Measurements from ENCODE around the gene CTDSPL.
A peak's percentile ranks its signal among the peaks of the same experiment; 100 is the strongest.

The CTDSPL gene

DNA sequence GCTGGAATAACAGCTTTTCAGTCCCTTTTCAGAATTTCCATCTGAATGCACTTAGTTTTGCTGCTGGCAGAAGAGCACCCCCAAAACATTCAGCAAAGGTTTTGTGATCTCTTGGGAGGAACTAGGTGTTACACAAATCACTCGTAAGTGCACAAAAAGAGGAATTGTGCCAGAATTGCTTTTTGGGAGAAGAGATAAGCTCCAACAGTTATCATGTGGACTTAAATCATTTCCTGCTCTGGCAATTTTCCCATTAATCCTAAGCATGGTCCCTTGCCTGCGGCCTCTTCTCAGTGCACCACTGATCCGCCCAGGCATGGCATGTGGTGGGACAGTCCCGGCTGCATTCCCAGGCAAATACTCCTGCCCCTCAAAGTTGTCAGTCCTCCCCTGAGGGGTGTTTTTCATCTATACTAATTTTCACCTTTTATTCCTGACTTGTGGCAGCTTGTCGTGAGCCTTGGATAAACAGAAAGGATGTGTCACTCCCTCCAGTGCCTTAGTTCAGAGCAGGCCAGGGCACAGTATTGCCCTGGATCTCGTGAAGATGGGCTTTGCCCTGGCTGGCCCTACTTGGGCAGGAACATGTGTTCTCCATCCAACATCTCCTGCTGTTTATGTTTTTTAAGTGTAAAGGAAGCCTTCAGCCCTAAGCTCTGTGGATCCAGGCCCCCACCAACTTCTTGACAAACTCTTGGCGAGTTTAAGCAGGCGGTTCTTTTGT, 84.3 kb downstream of the CTDSPL start:
- peak; percentile 45 for DNase-seq

DNA sequence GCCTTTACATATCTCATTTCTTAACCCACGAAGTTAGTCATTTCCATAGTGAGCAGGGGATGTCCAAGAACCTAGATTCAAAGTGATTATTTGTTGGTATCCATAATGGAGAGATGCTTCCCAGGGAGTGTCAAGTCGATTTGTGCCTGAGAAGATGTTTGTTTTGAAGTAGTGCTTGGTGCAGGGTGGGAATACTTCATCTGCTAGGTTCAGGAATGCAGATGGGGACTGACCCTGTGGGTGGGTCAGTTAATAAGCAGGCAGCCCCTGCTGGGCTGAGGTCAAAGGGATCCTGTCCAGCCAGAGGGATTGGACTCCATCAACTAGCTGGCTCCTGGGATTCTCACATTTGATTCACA, 84.8 kb downstream of the CTDSPL start:
- DNase-seq: no peak

DNA sequence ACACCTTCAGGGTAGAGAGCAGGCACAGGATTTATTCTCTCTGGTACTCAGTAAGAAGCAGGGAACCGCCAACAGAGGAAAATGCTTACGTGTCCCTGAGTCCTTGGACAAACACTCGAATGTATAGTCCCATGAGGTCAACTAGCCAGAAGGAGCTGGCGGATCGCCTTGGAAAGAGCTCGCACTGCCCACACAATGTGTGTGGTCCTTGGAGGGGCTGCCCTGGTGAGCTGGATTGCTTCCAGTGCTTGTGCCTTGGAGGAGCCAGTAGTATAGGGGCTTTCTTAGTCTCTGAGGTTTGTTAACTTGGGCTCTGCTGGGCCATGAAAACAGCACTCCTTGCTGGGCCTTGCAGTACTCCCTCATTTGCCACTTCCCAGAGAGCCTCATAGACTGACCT, 88.2 kb downstream of the CTDSPL start:
- DNase-seq: no peak

DNA sequence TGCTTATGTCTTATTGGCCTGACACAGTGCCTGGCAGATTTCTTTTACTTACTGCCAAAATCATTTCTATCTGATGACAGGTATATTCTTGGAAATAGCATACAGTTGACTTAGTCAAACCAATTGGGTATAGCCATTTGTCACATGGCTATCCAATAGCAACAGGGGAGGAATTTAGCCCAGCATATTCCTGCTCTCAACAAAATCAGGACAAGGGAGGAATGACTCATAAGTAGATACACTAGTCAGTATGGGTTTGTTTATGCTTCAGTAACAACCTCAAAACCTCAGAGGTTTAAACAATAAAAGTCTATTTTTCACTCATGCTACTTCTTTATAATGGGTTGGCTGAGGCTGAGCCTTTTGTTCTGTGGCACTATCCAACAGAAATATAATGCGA, 90.9 kb downstream of the CTDSPL start:
- no peak for DNase-seq

DNA sequence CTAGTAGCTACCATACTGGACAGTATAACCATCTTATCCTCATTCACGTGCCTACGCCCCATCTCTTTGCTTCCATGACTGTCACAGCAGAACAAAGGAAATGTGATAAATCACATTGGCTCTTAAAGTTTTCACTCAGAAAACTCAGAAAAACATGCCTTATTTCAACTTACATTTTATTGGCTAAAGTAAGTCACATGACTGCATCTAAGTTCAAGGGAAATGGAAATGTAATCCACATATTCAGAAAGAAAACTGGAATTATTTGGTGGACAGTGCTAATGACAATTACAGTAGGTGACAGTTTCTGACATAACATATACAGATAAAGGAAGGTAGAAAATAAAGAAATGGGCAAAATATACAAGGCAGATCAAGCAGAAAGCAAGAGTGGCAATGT, 91.5 kb downstream of the CTDSPL start:
- DNase-seq: no peak

DNA sequence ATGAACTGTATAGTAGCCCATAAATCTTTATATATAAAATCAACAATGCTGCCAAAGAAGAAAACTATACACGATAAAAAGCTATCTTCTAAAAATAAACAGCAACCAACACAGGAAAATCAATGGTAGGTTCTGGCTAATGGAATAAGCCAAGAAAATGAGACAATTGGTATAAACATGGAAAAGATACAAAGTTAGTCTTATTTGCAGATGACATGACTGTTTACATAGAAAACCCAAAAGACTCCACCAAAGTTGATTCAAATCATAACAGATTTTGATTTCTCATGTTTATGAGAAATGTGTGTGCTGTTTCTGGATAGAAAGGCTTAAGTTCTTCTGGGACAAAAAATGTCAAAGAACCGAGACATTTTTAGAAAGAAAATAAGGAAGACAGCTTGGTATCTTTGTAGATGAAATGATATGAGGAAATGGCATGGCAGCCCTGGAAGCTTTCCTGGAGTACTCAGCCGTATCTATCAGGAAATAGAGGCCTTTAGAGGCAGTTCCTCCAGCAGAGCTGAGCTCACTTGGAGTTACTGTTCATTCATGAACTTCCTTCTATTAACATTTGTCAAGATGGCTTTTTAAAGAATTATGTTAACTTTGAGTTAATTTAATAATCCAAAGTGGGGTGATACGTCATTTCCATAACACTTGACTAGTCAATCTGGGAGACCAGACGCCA, 92.2 kb downstream of the CTDSPL start:
- no peak for DNase-seq

DNA sequence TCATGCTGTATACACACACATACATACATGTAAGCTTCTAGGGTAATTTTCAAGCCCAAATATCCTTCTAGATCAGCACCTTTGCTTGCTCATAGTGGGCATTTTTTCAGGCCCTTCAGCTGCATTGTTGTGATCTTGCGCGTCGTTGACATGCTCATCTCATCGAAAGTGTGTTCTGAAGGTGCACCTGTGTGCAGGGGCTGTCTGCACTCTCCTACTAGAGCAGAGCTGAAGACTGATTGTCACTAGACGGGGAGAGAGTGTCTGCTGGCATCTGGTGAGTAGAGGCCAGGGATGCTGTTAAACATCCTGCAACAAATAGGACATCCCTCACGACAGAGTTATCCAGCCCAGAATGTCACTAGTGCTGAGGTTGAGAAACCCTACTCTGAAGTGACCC, 93.2 kb downstream of the CTDSPL start:
- DNase-seq: no peak

DNA sequence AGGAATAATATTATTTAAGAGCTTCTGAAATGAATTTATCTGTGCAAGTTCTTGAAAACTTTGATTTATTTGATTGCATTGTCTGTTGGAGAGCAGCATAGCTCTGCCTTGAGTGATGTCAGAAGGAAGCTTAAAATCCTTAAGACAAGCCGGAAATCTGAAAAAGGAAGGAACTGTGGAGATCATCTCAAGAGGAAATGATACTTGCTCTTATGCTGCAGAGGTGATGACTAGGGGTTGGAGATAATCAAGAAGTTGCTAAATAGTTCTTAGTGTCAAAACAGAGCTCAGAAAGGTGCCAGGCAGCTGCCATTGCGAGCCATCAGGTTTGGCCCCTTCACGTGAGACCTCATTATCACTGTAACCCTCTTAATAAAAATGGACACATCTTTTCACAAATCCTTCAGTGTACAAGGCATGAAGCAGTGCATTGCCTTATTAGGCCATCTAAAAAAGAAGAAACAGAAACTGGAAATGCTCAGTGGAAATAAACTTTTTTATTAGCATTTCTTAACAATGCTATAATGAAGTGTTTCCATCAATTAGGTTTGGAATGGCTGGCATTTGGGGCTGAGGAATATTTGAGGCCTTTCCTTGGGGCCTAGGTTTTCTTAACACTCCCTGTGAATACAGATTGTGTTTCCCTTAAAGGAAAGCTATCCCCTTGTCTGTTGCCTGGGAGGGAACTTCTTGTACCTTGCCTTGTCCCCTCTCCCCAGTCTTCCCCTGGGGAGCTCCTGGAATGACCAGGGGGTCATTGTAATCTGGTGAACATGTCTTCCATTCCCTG, 94.4 kb downstream of the CTDSPL start:
- no peak for DNase-seq

DNA sequence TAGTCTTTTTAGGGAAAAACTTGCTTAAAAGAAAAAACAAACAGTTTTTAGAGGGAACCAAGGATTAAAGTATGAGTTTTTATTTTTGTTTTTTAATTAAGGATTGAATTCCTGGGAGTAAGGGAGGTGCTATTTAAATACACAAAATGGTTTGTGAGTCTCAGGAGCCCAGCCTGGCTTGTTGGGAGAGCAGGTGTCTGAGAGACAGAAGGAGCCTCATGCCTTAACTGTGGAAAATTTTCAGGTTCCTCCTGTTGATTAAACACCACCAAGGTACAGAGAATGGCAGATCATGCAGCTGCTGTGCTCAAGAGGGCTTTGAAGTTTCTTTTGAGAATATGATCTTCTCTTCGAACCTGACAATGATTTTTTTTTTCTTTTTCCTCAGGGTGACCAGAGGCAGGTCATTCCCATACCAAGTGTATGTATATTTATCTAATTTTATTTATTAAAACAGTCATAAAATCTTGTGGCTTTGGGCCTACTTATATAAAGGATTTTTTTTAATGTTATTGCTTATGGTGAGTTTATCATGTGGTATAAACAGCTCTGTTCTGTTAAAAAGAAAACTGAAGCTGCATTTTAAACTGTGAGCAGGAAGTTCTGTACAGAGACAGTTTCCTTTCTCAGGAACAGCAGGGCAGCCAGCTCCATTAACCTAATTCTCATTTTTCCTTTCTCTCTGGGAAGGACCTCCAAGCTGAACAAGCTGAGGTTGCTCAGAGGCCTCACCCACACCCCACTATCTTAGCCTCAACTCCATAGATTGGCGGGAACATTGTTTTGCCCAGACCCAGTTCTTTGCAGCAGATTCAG, 95.3 kb downstream of the CTDSPL start:
- DNase-seq: no peak

DNA sequence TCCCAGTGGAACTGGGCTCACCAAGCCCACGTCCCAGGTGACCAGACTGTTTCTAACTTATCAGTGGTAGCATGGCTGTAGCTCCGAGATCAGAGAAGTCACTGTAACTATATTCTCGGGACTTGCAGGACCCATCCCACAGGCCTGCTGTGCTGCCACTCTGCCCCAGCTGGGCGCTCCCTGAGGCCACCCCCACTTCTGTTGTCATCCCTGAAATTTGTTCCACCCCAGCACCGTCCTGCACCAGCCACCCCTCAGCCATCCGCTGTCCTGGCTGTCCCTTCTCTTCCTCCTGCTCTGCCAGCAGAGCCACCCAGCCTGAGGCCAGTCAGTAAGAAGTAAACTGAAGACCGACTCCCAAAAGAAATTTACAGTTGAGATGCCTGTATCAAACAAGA, 95.9 kb downstream of the CTDSPL start:
- no peak for DNase-seq

DNA sequence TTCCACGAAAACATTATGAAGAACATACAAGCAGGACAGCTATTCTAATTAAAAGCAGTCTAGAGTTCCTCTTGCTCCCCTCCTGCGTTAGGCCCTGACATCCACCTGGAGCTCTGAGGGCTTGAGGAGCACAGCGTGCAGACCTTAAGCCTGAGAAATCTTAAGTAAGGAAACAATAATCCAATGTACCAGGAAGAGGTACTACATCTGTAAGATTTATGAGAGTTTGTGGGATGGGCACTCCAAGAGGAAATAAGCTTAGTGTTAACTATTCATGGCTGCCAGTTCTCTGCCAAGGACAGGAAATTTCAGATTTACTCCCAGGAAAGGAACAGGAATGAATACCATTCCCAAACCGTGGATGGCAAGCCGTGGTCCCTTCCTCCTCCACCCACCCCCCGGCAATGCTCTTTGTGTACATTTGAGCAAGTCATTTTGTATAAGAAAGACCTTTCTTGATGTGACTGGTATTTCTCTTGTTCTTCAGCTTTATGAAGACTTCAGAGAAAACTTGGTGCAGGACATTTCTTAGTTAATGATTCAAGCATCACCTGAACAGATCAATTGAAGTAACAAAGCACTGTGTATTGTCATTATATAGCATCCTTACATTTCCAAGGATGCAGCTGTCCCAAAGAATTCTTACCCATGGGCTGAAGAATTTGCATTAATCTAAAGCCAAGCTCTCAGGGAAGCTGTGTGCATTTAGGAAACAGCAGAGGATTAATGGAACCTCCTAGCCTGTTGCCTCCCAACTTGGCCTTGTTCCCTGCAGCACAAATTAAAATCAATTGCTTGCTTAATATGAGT, 100.1 kb downstream of the CTDSPL start:
- no peak for DNase-seq

DNA sequence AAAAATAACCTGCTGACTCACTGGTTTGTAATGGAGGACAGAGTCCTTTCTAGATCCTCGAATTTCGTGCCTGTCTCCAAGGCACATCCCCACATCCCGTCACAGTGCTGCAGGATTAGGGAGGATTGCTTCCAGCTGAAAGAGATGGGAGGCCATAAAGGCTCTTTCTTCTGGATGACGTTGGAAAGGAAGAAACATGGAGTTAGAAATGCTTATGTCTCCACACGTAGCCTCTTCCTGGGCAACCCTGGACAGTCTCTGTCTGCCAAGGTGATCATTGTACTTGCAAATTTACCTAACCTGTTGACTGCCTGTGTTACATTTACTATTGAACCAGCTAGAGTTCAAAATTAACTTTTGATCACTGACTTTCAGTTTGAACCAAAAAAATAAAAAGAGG, 101.3 kb downstream of the CTDSPL start:
- peak; percentile 12 for DNase-seq

DNA sequence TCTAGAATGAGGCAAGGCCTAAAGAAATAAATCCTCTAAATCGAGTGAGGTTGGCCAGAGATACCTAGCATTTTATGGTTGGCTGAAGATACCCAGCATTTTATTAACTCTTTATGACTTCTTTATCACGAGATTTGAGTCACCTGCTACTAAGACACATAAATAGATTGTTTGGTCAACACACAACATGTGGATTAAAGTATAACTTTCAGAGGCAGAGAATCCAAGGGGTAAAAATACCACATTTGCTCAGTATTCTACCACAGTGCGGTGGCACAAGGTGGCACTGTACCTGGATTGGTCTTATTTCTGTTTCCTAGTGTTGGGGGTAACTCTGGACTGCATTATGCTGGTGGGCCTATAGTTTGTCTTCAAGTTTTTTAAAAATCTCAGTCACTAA, 102.0 kb downstream of the CTDSPL start:
- peak; percentile 23 for DNase-seq

DNA sequence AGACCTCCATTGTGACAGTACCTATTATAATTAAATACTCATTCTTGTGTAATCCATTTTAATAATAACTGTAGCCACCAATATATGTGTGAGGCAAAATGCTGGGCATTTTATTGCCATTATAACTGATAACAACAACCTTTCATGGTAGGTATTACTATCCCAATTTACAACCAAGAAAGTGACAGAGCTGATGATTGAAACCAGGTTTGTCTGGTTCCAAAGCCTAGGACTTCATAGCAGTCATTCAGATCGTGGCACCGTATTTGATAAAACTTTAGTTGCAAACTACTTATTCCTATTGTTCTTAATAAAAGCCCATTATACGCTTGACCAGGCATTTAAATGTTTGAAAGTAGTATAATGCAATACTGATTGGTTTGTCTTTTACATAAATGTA, 102.5 kb downstream of the CTDSPL start:
- DNase-seq: no peak

DNA sequence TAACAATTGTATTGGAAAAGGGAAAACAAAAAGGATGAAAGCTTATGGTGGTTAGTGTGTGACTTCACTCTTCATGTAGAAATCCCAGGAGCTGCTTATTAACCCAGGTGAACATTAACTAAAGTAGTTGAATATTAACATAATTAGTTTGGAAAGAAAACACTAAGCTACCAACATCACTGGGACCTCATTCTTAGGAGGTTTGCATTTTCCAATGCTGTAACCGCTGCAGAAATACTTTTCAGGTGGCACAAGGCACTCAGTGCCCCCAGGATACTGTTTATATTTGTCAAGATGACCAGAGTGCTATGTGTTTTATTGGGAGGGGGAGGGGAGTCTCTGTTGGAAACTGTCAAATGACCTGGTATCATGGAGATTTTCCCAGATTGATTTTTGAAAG, 103.0 kb downstream of the CTDSPL start:
- peak; percentile 95 for DNase-seq

DNA sequence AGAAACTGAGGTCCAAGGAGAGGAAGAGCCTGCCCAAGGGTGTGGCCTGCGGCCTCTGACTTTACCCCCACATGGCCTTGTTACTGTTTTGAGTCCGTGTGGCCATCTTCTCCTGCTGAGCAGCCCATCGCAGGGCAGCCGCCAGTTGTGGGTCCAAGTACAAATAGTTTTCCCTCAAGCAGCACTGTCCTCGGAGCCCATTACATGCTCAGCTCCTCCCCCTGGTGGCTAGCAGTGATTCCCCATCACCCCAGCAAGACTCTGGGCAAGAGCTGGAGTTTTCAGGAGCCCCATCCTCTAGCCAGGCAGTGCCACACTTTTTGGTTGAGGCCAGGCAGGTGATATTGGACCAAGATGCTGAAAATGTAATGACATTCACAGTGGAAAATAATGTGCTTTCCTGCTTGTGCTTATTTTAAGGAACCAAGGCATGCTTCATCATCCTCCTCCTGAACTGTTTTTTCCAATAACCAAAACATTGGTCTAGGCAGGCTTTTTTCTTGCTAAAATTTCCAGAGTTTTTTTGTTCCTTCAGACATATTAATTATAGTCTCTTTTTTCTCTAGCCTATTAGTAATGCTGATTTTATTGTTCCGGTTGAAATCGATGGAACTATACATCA, 105.7 kb downstream of the CTDSPL start:
- DNase-seq: peak; percentile 46

DNA sequence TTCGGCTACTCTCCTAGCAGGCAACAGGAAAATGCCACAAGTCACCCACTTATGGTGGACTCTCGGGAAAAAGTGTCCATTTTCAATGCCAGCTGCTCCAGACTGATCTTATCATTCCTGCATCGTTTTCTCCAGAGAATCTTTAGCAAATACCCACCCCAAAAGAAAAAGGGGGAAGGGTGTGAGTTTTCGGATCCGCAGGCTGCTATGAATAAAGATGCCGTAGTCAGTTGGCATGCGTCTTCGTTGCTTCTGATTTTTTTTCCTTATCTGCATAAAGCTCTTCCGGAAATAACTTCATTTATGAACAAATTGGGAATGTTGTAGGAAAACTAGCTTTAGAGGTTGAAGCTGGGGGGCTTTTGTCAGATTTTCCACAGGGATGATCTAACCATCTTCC, 106.5 kb downstream of the CTDSPL start:
- DNase-seq: no peak

DNA sequence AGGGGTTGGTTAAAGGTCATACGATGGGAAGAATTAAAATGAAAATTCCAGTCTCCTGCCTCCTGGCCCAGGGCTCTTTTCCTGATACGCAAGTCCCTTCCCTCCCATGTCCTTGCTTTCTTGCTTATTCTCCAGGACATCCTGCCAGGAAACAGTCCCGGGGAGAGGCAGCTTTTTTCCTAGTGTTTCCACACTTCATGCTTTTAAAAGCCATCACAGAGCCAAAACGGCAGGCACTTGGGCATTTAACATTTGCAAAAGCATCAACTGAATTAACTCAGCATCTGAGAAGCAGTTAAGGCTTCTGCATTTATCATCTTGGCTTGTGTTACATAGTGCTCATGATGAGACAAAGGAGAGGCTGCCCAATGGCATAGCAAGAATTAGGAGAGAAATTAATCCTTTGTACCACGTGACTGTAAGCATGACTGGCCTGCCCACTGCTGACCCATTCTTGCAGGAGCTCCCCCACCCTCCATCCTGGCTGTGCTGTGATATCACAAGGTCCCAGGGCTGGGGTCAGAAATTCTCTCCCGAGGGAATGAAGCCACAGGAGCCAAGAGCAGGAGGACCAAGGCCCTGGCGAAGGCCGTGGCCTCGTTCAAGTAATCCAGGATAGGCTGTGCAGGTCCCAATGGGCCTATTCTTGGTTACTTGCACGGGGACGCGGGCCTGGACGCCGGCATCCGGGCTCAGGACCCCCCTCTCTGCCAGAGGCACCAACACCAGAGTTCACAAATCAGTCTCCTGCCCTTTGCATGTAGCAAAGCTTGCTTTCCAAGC, 107.3 kb downstream of the CTDSPL start:
- no peak for DNase-seq

DNA sequence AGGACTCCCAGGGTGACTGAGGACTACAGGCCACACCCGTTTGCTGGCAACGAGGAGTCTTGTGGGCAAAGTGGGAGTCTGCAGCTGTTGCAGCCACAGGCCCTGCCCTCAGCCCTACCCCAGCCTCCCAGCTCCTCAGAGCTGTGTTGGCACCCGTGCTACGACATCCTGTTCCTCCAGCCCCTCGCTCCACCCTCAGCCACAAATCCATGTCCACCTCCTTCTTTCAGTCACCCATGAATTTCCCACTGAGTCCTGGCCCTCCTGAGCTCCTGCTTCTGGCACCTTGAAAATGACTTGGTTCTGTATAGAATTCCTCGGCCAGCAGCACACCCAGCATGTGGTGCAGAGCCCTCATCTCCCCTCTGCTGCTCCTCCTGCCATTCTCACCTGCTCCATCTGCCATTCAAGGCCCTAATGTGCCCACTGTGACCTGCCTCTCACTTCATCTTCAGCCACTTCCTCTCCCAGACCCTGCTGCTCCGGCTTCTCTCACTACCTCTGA, 108.0 kb downstream of the CTDSPL start:
- no peak for DNase-seq

DNA sequence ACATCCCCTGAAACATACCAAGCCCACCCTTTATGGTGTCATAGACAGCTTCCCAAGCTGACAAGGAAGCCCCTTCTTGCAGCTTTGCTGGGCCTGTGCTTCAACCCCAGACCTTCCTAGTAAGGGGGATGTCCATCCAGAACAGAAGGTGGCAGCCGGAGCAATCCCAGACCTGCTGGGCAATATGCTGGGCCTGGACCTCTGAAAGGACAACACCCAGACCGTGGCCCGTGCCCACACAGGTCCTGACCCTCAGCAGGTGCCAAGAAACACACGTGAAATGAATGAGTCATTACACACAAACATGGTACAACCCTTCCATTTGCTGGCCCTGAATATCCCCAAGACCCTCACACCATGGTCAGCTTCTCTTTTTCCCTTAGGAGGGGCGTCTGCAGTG, 109.1 kb downstream of the CTDSPL start:
- DNase-seq: no peak

DNA sequence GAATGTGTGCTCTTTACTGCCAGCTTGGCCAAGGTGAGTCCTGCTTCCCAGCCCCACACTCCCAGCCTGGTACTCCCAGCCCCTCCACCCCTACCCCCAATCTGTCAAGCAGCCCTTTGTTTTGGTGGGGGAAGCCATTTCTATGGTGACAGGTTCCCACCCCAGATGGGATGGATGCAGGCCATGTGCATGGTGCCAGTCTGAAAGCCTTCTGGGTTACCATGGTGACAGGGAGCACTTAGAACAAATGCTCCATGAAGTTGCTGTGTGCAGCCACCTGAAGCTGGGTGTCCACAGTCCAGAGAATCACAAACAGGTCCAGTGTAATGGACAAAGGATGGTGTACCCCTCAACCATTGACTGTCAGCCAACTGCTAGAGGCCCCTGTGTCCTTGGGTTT, 109.8 kb downstream of the CTDSPL start:
- DNase-seq: no peak
